ENCODE results near the gene MYO5C.
A peak's percentile ranks its signal among the peaks of the same experiment; 100 is the strongest.
"Not testable (repeated sequence)": the region's sequence is repeated elsewhere in the genome, so short reads cannot be mapped to it uniquely, and the experiment has no call there.

MYO5C gene

GRCh38 chr15:52238989-52239525 is 56.5 kb downstream of the MYO5C start:
- DNase-seq = not testable (repeated sequence)

DNA sequence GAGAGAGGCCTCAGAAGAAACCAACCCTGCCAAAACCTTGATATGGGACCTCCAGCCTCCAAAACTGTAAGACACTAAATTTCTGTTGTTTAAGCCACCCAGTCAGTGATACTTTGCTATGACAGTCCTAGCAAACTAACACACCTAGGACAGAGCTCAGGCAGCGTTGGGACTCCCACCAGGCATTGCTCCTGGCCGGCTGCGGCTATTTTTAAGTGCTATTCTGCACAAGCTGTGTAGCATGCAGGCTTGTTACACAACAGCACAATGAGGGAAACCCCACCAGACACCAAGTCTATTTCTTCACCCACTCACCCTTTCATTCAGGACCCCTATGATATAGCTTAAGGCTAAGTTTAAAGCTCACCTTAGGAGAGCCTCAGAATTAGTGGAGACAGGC is 57.5 kb downstream of the MYO5C start:
- DNase-seq = no peak

- no peak for DNase-seq
Measured at GRCh38 chr15:52236013-52236412, 59.6 kb downstream of the MYO5C start.

DNA sequence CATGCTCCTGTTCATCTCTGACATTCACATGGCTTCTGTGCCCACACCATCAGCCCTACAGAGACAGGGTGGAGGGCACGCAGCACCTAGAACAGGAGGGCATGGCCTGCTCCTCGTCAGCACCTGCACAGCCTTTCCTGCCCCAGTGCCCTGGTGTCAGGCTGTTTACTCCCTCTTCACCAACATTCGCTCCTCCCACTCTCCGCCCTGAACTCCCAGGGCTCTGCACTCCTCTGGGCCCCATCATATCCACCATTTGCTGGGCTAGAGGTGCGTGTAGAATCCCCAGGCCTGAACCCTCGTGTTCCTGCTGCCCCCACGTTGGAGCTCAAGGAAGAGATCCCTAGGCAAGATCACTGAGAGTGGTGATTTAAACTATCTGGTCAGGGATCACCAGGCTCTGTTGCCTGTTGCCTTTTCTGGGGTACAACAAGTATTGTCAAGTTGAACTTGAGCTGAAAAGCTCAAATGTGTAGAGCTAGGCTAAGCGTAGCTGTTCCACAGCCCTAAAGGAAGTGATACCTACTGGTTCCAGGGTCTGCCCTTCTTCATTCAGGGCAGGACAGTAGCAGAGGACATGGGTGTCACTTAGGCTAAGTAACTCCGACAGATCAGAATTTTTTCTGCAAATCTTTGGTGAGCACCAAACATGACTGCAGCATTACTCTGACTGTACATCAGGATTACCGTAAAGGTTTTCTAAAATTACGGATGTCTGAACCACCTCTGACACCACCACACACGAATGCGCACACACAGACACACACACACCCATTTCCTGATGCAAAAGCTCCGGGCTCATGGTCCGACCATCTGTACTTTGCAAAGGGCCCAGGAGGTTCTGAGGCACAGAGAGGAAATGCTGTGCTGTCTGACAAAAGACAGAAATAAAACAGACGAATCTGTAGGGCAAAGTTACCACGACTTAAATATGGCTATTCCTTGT is 60.7 kb downstream of the MYO5C start:
- DNase-seq = peak; percentile 37

DNA sequence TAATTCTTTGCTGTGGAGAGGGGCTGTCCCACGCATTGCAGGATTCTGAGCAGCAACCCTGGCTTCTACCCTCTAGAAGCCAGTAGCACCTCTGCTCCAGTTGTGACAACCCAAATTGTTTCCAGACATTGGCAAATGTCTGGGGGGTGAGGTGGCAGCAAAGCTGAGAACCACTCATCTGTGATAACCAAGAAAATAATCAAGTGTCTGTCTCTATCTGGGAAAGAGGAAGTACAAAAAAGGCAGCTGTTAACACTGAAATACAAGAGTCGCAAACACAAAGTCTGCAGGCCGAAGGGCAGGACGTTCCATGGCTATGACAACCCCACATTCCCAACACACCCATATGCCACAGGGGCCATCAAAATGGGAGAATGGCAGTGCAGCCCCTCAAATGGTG is 62.2 kb downstream of the MYO5C start:
- no peak for DNase-seq

- DNase-seq = no peak
Measured at GRCh38 chr15:52232327-52232726, 63.3 kb downstream of the MYO5C start.

GRCh38 chr15:52230073-52230472 is 65.5 kb downstream of the MYO5C start:
- no peak for DNase-seq

- DNase-seq = no peak
Measured at GRCh38 chr15:52228921-52229320, 66.7 kb downstream of the MYO5C start.

DNA sequence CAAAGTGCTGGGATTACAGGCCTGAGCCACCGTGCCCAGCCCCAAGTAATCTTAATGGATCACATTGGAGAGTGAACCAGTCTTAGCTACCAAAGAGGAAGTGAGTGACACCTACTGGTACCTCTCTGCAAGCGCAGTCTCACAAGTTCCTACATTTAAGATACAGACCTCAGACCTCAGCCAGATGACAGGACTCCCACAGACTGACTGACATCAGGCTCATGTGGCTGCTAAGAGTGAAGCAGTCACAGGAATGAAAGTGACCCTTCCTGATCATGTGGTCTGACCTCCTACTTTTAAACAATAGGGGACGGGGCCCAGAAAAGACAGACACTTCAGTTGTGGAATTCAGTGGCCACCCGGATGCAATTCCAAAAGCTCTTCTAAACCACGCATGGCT is 68.1 kb downstream of the MYO5C start:
- DNase-seq = peak; percentile 61

GRCh38 chr15:52225230-52225629 is 70.4 kb downstream of the MYO5C start:
- no peak for DNase-seq

GRCh38 chr15:52224211-52224610 is 71.4 kb downstream of the MYO5C start:
- DNase-seq = no peak

DNA sequence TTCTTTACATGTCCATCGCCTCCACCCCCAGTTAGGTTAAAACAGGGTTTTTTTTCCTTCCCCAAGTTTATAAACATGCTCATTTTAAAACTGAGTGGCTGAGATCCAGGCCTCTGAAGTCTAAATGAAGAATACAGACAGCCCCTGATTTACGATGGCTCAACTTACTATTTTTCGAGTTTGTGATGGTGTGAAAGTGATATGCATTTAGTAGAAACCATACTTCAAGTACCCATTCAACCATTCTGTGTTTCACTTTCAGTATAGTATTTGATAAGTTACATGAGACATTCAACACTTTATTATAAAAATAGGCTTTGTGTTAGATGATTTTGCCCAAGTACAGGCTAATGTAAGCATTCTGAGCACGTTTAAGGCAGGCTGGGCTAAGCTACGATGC is 73.9 kb downstream of the MYO5C start:
- DNase-seq = no peak

- no peak for DNase-seq
Measured at GRCh38 chr15:52220937-52221660, 74.5 kb downstream of the MYO5C start.

- DNase-seq = no peak
Measured at GRCh38 chr15:52220251-52220650, 75.4 kb downstream of the MYO5C start.

DNA sequence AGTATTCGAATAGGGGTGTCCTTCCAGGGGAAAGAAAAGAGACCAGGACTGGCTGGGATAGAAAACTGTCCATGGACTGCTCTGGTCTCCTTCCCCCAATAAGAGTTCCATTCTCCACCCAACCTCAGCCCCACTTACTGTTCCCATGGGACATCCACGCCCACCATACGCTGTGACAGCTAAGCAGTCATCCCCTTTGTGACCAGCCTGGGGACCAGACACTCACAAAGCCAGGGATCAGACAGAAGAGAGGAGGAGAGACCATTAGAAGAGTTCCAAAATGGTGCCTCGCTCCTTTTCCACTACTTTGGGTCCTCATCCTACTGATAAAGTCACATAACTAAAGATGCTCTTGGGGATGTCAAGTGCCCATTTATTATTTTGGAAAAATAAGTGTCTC is 76.8 kb downstream of the MYO5C start:
- DNase-seq = no peak

DNA sequence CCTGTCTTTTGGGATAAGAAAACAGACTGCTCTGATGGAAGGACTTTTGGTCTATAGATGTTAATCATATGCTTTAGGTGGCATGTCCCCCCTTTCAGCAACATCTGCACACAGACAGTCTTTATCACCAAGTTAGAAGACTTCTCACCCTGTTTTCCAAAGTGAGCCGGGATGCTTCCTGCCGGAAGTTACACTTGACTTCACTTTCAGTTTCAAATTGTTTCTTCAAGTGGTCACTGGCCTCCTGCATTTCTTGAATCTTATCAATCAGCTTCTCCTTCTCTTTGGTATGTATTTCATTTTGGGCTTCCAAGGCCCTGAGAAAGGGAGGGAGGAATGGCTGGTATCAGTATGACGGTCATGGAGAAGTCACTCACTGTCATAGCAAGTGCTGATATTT is 77.2 kb downstream of the MYO5C start:
- DNase-seq = no peak

- DNase-seq = no peak
Measured at GRCh38 chr15:52217186-52217585, 78.4 kb downstream of the MYO5C start.

- DNase-seq = no peak
Measured at GRCh38 chr15:52214553-52214952, 81.1 kb downstream of the MYO5C start.

DNA sequence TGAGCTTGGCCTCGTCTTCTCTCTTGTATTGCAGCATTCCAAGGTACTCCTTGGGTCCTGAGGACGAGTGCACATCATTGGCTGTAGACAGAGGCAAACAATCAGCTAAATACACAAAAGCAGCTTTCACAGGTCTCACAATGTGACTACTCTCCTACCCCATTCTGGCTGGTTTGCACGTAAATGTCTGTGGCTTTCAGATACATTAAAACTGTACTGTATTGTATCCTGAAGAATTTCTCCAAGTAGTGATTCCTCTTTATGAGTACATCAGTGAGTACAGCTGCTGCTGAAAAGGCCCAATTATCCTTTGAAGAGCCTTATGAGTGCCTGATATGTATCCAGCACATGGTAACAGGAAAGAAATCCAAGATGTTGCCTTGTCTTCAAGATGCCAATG is 82.4 kb downstream of the MYO5C start:
- no peak for DNase-seq

- DNase-seq = peak; percentile 75
Measured at GRCh38 chr15:52208306-52208946, 87.2 kb downstream of the MYO5C start.

- DNase-seq = no peak
Measured at GRCh38 chr15:52207191-52207590, 88.4 kb downstream of the MYO5C start.

- no peak for DNase-seq
Measured at GRCh38 chr15:52206446-52206845, 89.2 kb downstream of the MYO5C start.

GRCh38 chr15:52204657-52205056 is 90.9 kb downstream of the MYO5C start:
- no peak for DNase-seq

All from activated gamma-delta T cell treated with Interleukin-2 at 50 U/mL for 16 hours (primary cell).